Measurements from ENCODE around the gene TTC21A.

DNA sequence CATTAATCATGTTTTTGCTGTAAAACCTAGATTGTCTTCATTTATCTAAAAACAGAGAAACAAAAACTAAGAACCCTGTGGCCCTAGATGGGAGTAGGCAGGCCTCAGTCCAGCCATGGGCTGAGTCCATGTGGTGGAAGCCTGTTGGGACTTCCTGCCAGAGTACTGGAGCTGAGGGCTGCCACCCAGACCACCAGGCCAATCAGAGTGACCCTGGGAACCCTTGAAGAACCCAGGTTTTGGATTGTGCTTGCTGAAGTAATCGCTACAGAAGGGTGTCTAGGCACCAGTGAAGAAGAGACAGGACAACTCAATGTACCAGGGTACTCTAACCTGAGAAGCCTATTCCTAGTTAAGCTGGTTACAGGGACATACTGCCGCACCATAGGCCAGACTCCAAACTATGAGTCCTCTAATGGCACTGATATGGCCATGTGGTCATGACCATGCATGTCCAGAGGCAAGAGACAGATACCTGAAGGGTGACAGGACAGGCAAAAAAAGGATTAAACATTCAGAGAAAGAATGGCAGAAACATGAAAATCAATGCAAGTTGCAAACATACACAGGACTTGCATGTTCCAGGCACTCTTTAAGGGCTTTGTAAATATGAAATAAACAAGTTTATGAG lies 33.0 kb downstream of the TTC21A start:
- TF ChIP-seq, protein P1, sequence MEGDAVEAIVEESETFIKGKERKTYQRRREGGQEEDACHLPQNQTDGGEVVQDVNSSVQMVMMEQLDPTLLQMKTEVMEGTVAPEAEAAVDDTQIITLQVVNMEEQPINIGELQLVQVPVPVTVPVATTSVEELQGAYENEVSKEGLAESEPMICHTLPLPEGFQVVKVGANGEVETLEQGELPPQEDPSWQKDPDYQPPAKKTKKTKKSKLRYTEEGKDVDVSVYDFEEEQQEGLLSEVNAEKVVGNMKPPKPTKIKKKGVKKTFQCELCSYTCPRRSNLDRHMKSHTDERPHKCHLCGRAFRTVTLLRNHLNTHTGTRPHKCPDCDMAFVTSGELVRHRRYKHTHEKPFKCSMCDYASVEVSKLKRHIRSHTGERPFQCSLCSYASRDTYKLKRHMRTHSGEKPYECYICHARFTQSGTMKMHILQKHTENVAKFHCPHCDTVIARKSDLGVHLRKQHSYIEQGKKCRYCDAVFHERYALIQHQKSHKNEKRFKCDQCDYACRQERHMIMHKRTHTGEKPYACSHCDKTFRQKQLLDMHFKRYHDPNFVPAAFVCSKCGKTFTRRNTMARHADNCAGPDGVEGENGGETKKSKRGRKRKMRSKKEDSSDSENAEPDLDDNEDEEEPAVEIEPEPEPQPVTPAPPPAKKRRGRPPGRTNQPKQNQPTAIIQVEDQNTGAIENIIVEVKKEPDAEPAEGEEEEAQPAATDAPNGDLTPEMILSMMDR (IDR thresholded peaks at IDR 0.05), result no peak
- no peak for TF ChIP-seq POLR2AphosphoS5 (IDR thresholded peaks at IDR 0.05; ENCODE audit: low read depth, low read length)
- TF ChIP-seq SIN3A (IDR thresholded peaks at IDR 0.05; ENCODE audit: borderline replicate concordance, insufficient read depth, low read depth, low read length), result no peak

All from Panc1 (cell line).